OCI-M2 (cell line): ENCODE results near the gene GATAD2B.
A peak's percentile ranks its signal among the peaks of the same experiment; 100 is the strongest.
"Not testable (repeated sequence)": the region's sequence is repeated elsewhere in the genome, so short reads cannot be mapped to it uniquely, and the experiment has no call there.

Experiments
- DNase-seq: peaks from one replicate; lab custom pipeline; 2025; ENCODE audit not compliant: unreplicated experiment; lab: John Stamatoyannopoulos, UW

GATAD2B gene

DNA sequence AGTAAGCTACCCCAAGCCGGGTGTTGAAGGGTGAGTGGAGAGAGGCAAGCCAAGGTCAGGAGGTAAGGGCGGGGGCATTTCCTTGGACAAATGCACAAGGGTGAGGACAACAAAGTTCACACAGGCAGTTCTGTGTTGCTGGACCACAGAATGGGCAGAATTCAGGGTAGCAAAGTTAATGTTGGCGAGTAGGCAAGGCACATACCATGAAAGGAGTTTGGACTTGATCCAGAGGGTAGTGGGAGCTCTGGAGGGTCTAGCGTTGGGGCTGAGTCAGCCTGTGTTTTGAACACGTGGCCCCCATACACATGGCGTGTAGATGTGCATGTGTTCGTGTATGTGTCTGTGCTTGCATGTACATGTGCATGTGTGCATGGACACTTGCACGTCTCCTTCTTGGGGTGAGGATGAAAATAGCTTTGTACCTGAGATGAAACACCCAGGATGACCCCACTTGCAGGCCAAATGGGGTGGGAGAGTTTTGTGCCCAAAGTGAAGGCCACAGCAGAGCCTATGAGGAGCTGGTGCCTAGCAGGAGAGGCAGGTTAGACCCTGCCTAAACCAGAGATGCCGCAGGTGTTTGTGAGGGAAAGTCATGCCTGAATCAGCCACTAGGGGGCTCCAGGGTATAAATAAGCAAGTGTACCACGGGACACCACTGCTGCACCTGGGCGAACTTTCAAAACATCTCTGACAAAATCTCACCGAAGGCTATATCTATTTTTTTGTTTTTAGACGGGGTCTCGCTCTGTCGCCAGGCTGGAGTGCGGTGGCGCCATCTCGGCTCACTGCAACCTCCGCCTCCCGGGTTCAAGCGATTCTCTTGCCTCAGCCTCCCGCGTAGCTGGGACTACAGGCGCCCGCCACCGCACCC, 125.7 kb downstream of the GATAD2B start:
- DNase-seq, result no peak

DNA sequence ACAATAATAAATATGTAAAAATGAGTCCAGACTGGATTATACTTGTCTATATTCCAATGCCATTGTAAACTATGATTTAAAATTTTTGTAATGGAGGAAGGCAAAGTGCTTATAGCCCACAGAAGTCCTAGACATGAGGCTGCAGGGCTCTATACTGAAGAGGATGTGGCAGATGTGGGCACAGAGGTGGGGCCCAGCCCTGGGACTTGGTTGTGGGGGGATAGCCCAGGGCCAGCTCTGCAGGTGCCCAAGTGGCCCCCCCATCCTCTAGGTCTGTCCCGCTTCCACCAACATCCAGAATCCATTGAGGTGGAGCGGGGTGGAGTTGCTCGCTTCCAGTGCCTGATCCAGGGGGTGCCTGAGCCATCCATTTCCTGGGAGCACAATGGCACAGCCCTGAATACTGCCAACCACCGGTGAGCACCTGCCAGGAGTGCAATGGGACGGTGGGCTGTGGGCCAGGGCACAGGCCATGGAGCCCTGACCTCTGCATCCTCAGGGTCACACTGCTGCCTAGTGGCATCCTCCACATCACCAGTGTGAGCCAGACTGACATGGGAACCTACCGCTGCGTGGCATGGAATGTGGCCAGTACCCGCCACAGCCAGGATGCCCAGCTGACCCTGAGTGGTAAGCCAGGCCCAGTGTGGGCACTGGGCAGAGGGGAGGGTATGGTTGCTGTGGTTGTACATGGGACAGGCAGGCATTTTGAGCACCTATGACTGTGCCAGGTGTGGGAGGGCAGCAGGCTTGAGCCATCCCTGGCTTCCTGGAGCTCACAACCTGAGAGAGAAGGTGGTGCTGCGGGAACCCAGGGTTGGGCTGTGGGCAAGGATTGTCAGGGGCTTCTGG, 126.6 kb downstream of the GATAD2B start:
- DNase-seq, result no peak

- no peak for DNase-seq
Measured at GRCh38 chr1:153795330-153795837, 127.4 kb downstream of the GATAD2B start.

DNA sequence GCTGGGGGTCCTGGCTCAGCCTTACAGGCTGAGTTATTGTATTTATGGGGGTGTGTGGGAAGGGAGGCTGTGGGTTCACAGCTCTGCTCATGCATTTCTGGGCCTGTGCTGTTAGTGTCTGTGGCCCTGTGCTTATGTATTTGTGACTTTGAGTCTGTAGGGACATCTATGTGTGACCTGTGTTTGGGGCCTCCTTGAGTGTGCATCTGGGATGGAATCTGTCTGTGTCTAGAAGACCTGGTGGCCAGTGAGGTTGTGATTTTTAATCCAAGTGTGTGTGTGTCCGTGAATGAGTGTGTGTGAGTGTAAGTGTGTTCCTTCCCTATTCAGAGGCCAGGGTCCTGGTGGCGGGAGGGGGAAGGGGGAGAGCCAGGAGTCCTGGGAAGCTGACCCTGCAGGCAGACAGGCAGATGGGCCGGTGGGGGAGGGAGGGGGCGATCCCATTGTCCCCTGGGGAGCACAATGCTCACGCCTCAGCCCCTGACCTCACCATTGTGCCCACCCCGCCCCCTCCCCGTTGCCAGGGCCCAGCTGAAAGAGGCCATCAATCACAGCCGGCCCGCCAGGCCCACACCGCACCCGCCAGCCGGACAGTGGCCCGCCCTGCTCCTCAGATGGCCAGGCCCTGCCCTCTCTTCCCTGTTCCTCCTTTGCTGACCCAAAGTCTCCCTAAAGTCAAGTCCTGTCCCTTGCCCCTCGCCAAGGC, 128.0 kb downstream of the GATAD2B start:
- no peak for DNase-seq

- no peak for DNase-seq
Measured at GRCh38 chr1:153793973-153794615, 128.7 kb downstream of the GATAD2B start.

DNA sequence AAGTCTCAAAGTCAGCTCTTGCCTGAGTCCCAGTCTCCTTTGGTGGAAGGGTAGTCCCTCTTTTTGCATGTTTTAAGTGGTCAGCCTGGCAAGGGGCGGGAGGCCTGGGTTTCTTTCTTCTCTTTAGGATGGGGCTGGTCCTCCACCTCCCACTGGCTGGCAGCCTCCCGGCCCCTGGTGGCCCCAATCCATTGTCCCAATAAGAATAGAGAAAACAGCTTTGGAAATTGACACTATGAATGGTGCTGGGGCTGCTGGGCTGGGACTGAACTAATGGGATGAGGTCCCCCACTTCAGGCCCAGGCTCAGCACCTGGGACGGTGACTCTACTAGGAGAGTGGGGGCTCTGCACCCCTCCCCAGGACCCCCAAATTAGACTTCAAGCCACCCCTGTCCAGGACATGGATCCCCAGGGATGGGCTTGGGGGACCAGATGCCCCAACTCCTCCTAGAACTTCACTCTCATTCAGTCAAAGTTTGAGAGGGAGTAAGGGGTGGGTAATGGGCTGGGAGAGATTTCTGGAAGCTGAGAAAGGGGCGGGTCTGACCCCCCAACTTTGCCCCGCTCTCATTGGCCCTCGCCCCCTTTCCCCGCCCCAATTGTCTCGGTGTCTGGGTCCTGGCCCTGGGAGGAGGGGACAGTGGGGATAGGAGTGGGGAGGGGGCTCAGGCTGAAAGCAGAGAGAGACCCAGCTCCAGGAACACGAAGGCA, 129.4 kb downstream of the GATAD2B start:
- no peak for DNase-seq

DNA sequence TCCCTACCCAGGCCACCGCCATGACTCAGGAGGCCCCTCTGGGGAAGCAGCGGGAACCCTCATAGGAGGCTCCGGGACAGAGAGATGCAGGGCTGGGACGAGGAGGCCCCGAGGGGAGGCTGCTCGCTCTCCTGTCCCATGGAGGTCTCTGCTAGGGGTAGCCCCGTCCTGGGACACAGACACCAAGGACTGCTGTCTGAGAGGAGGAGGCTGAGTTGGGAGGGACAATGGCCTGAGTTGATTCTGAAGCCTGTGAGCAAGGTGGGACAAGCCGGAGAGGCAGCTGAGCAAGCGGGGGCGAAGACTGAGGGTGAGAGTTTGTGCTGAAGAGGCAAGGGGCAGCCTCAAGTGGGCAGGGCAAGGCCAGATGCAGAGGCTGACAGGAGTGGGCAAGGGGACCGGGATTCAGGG, 130.1 kb downstream of the GATAD2B start:
- DNase-seq, result no peak

DNA sequence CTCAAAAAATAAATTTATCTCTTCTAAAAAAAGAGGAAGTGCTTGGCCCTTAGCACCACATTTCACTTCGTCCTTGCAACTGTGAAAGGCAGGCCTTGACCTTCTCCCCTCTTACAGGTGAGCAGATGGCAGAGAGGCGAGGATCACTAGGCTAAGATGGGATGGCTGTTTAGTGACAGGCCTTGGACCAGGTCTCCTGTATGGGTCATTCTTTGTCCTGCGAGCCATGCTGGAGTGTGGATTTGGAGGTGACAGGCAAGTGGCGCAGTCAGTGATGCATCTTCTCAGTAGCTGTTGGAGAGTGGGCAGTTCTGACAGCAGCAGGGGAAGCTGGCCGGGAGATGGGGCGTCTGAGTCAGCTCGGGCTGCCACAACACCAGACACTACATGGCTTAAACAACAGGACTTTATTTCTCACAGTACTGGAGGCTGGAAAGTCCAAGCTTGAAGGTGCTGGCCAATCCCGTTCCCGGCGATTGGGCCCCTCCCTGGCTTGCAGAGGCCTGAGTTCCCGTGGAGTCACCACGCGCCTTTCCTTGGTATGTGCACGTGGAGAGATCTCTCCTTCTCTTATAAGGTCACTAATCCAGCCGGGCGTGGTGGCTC, 131.0 kb downstream of the GATAD2B start:
- no peak for DNase-seq

DNA sequence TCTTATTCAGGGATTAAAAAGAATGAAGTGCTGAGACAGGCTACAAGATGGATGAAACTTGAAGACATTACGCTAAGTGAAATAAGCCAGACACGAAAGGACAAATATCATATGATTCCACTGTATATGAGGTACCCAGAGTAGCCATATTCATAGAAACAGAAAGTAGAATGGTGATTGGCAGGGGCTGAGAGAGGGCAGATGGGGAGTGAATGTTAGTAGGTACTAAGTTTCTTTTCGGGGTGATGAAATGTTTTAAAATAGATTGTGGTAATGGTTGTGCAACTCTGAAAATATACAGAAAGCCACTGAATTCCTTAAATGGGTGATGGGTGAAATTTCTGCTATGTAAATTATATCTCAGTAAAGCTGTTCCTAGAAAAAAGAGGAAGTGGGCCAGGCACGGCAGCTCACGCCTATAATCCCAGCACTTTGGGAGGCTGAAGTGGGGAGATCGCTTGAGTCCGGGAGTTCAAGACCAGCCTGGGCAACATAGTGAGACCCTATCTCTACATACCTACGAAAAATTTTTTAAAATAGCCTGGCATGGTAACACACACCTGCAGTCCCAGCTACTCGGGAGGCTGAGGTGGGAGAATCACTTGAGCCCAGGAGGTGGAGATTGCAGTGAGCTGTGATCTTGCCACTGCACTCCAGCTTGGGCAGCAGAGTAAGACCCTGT, 131.7 kb downstream of the GATAD2B start:
- no peak for DNase-seq

- DNase-seq, result no peak
Measured at GRCh38 chr1:153790313-153790965, 132.3 kb downstream of the GATAD2B start.

- DNase-seq, result no peak
Measured at GRCh38 chr1:153789478-153790034, 133.2 kb downstream of the GATAD2B start.

- no peak for DNase-seq
Measured at GRCh38 chr1:153786038-153786790, 136.6 kb downstream of the GATAD2B start.

DNA sequence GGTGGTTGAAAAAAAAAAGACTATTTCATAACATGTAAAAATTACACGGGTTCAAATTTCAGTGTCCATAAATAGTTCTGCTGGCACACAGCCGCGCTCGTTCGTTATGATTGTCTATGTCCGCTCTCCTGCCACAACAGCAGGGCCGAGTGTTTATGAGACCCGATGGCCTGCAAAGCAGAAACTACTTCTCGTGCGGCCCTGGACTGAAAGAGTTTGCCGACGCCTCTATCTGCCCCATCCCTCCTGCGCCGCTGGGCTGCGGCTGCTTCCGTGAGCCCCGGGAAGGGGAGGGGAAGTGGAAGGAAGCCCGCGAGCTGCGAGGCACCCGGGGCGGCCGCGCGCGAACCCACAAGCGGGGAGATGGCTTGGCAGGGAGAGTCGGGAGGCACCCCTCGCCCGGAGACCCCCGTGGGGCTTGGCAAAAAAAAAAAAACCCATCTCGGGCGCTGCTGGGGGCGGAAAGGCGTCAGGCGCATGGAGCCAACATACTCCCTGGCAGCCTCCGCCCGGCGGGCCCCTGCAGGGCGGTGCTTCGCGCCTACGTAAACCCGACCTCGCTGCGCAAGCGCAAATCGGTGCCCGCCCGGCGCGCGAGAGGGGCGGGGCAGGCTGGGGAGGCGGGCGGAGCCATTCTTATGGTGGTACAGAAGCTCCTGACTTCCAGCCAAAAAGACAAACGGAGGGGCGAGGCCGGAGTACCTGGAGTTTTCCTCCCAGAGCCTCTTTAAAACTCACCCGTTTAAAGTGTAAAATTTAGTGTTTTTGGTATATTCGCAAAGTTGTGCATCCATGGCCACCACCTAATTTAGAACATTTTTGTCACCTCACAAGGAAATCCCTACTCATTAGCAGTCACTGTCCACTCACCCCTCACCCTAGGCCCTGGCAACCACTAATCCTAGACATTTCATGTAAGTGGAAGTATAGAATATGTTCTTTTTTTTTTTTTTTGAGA, 139.3 kb downstream of the GATAD2B start:
- DNase-seq, result peak; percentile 19

- DNase-seq, result not testable (repeated sequence)
Measured at GRCh38 chr1:153782648-153783047, 140.1 kb downstream of the GATAD2B start.

DNA sequence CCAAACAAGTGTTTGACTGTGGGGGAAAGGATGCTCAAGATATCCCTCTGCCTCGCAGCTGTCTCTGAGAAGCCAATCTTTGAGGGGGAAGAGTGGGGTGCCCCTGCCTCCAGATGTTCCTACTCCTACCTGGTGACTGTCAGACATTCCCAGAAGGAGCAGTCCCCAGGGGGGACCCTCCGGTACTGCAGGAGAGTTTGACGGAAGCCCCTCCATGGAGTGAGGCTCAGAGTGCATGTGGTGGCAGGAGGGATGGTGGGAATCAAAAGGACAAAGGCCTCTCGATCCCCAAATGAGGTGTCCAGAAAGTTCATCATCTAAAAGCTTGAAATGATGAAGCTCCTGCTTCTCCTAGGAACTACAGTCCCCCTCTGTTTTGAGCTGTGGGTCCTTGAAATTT, 142.2 kb downstream of the GATAD2B start:
- DNase-seq, result no peak

DNA sequence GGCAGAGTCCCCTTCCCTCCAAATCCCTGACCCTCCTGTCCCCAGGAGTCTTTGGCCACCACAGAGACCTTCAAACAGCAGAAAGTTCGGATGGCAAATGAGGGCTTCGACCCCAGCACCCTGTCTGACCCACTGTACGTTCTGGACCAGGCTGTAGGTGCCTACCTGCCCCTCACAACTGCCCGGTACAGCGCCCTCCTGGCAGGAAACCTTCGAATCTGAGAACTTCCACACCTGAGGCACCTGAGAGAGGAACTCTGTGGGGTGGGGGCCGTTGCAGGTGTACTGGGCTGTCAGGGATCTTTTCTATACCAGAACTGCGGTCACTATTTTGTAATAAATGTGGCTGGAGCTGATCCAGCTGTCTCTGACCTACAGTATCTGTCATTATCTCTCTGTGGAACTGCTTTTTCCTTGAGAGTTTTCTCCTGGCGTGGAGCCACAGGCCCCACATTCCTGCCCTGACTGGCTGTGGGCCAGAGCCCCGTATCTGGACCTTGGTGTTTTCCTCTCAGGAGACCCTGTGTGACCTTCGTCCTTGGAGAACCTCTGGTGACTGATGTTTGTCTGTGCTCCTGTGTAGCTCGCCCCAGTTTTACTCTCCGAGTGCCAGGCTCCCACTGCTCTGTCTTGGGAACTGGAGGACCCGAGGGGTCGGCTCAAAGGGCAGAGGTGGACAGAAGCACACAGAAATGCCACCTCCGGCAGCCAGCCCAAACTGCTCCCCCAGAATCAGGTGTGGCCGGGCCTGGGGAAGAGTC, 142.8 kb downstream of the GATAD2B start:
- no peak for DNase-seq
